WTC11 (cell line): ENCODE data around the gene PTGER3. TPM values are rescaled to one million over a fixed set of nuclear protein-coding genes. Genes with fewer than 3 reads are reported as not detected.

ENCODE experiments used
- ATAC-seq: fragments of 200-7000 bp; cut with Tn5 transposase; 2 replicates; pipeline ENCODE4 v1.10.0; 2021; ENCODE audit warnings: mild to moderate bottlenecking, moderate library complexity
- CTCF ChIA-PET: fragments of 300-600 bp; sonication (Branson Sonifier 250); formaldehyde crosslinking; loops from one replicate; lab custom pipeline; 2021; ENCODE audit warnings: antibody characterized with exemption; lab: Charles Lee
- POLR2A ChIA-PET: fragments of 350-600 bp; sonication (Branson Sonifier 250); formaldehyde crosslinking; loops from one replicate; lab custom pipeline; 2021; ENCODE audit warnings: antibody characterized with exemption; lab: Charles Lee
- DNase-seq: peaks from one replicate; pipeline ENCODE4 v3.0.0; 2021; ENCODE audit warnings: low spot score
- H3K27ac Mint-ChIP-seq: 2 replicates; pipeline ENCODE4 v1.8.0; 2021; ENCODE audit warnings: mixed read lengths
- H3K27me3 Mint-ChIP-seq: 2 replicates; pipeline ENCODE4 v1.8.0; 2021; ENCODE audit warnings: low read depth, mild to moderate bottlenecking, moderate library complexity, mixed read lengths
- H3K36me3 Mint-ChIP-seq: 2 replicates; pipeline ENCODE4 v1.8.0; 2021; ENCODE audit warnings: mixed read lengths
- H3K4me1 Mint-ChIP-seq: 2 replicates; pipeline ENCODE4 v1.8.0; 2022; ENCODE audit warnings: mixed read lengths
- H3K4me3 Mint-ChIP-seq: 2 replicates; pipeline ENCODE4 v1.8.0; 2021; ENCODE audit warnings: mild to moderate bottlenecking, moderate library complexity, mixed read lengths
- H3K9me3 Mint-ChIP-seq: 2 replicates; pipeline ENCODE4 v1.8.0; 2021; ENCODE audit warnings: mixed read lengths
- FOXJ3 ChIP-seq: sonication (generic); formaldehyde crosslinking; IDR thresholded peaks from 2 replicates; pipeline ENCODE4 v1.9.0; 2021; ENCODE audit warnings: missing genetic modification reagents, mild to moderate bottlenecking, borderline replicate concordance
- GRHL2 ChIP-seq: fragments of 250-450 bp; sonication (Bioruptor Pico); IDR thresholded peaks from 2 replicates; pipeline ENCODE4 v1.8.0; 2022; ENCODE audit warnings: mild to moderate bottlenecking, moderate library complexity; ENCODE audit not compliant: insufficient replicate concordance, severe bottlenecking
- JUN ChIP-seq: sonication (generic); formaldehyde crosslinking; IDR thresholded peaks from 2 replicates; pipeline ENCODE4 v1.8.0; 2023; ENCODE audit warnings: mild to moderate bottlenecking, missing genetic modification reagents
- MYBL2 ChIP-seq: sonication (generic); formaldehyde crosslinking; IDR thresholded peaks from 2 replicates; pipeline ENCODE4 v1.8.1; 2023; ENCODE audit warnings: mild to moderate bottlenecking, moderate library complexity, missing genetic modification reagents
- NR1H2 ChIP-seq: sonication (generic); formaldehyde crosslinking; IDR thresholded peaks from 2 replicates; pipeline ENCODE4 v1.9.0; 2021; ENCODE audit warnings: mild to moderate bottlenecking, moderate library complexity, missing genetic modification reagents
- NR3C1 ChIP-seq: sonication (generic); formaldehyde crosslinking; conservative IDR thresholded peaks from 2 replicates; pipeline ENCODE4 v1.8.1; 2023; ENCODE audit warnings: low read depth, mild to moderate bottlenecking, missing genetic modification reagents
- OVOL2 ChIP-seq: fragments of 250-450 bp; sonication (Bioruptor Pico); IDR thresholded peaks from 2 replicates; pipeline ENCODE4 v1.9.0; 2021; ENCODE audit warnings: mild to moderate bottlenecking, borderline replicate concordance
- TCF7 ChIP-seq: sonication (generic); formaldehyde crosslinking; IDR thresholded peaks from 2 replicates; pipeline ENCODE4 v1.8.0; 2022; ENCODE audit warnings: mild to moderate bottlenecking, low read depth, missing genetic modification reagents, moderate library complexity
- TEAD1 ChIP-seq: sonication (generic); formaldehyde crosslinking; IDR thresholded peaks from 2 replicates; pipeline ENCODE4 v1.8.0; 2022; ENCODE audit warnings: mild to moderate bottlenecking, missing genetic modification reagents
- TEAD4 ChIP-seq: sonication (generic); formaldehyde crosslinking; IDR thresholded peaks from 2 replicates; pipeline ENCODE4 v1.8.0; 2022; ENCODE audit warnings: mild to moderate bottlenecking, missing genetic modification reagents
- TP53 ChIP-seq: sonication (generic); formaldehyde crosslinking; IDR thresholded peaks from 2 replicates; pipeline ENCODE4 v1.8.1; 2023; ENCODE audit warnings: mild to moderate bottlenecking, missing genetic modification reagents
- ZNF121 ChIP-seq: sonication (generic); formaldehyde crosslinking; IDR thresholded peaks from 2 replicates; pipeline ENCODE4 v1.8.0; 2023; ENCODE audit warnings: missing genetic modification reagents
- ZNF138 ChIP-seq: sonication (generic); formaldehyde crosslinking; conservative IDR thresholded peaks from 2 replicates; pipeline ENCODE4 v1.8.1; 2022; ENCODE audit warnings: mild to moderate bottlenecking, moderate library complexity, missing genetic modification reagents
- ZNF219 ChIP-seq: sonication (generic); formaldehyde crosslinking; IDR thresholded peaks from 2 replicates; pipeline ENCODE4 v1.8.0; 2023; ENCODE audit warnings: missing genetic modification reagents, mild to moderate bottlenecking, borderline replicate concordance
- ZNF416 ChIP-seq: fragments of 250-450 bp; sonication (Bioruptor Pico); IDR thresholded peaks from 2 replicates; pipeline ENCODE4 v1.9.0; 2021; ENCODE audit warnings: mild to moderate bottlenecking, inconsistent platforms
- total RNA-seq: library from RNA; stranded (reverse); gene quantifications from 3 replicates; pipeline ENCODE4 v1.2.3, GENCODE V29; 2021
- TF ChIP-seq, protein P1 (sequence below): fragments of 250-450 bp; sonication (Bioruptor Pico); IDR thresholded peaks from 2 replicates; pipeline ENCODE4 v1.9.0; 2021; ENCODE audit warnings: mild to moderate bottlenecking
- TF ChIP-seq, protein P2 (sequence below): sonication (generic); formaldehyde crosslinking; IDR thresholded peaks from 2 replicates; pipeline ENCODE4 v1.8.1; 2022; ENCODE audit warnings: mild to moderate bottlenecking, moderate library complexity, missing genetic modification reagents
- TF ChIP-seq, protein P3 (sequence below): sonication (generic); formaldehyde crosslinking; IDR thresholded peaks from 2 replicates; pipeline ENCODE4 v1.8.1; 2023; ENCODE audit warnings: mild to moderate bottlenecking, missing genetic modification reagents
- TF ChIP-seq, protein P4 (sequence below): fragments of 200-600 bp; IDR thresholded peaks from 2 replicates; pipeline ENCODE4 v1.8.0; 2022; ENCODE audit warnings: antibody characterized with exemption
- TF ChIP-seq, protein P5 (sequence below): sonication (generic); formaldehyde crosslinking; IDR thresholded peaks from 2 replicates; pipeline ENCODE4 v1.8.0; 2022; ENCODE audit warnings: mild to moderate bottlenecking, missing genetic modification reagents
- TF ChIP-seq, protein P6 (sequence below): sonication (generic); formaldehyde crosslinking; IDR thresholded peaks from 2 replicates; pipeline ENCODE4 v1.8.1; 2023; ENCODE audit warnings: mild to moderate bottlenecking, missing genetic modification reagents, moderate library complexity
- TF ChIP-seq, protein P7 (sequence below): sonication (generic); formaldehyde crosslinking; IDR thresholded peaks from 2 replicates; pipeline ENCODE4 v1.8.1; 2023; ENCODE audit warnings: mild to moderate bottlenecking, missing genetic modification reagents, moderate library complexity
- TF ChIP-seq, protein P8 (sequence below): sonication (generic); formaldehyde crosslinking; IDR thresholded peaks from 2 replicates; pipeline ENCODE4 v1.8.1; 2023; ENCODE audit warnings: mild to moderate bottlenecking, missing genetic modification reagents, borderline replicate concordance
- TF ChIP-seq, protein P9 (sequence below): sonication (generic); formaldehyde crosslinking; IDR thresholded peaks from 2 replicates; pipeline ENCODE4 v1.8.0; 2022; ENCODE audit warnings: mild to moderate bottlenecking, missing genetic modification reagents

PTGER3 gene
- total RNA-seq, 1 experiment from 2014 or later, result 0.50 TPM

DNA sequence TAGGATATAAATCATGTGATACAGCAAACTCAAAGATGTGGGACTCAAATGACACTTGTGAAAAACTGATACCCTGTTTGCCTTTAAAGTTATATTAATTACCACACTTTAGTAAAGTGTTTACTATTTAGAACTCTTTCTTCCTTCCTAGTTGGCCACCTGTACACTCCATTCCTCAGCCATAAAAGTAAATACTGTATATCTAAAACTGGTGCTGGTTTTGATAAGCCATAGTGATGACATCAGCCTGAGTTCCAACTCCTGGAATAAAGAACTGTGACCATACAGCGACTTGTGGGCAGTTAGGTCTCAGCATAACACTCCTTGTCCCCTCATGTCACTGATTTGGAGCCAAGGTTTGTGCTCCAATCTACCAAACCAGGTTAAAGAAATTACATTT lies 2.8 kb downstream of the PTGER3 start:
- TF ChIP-seq, protein P1, sequence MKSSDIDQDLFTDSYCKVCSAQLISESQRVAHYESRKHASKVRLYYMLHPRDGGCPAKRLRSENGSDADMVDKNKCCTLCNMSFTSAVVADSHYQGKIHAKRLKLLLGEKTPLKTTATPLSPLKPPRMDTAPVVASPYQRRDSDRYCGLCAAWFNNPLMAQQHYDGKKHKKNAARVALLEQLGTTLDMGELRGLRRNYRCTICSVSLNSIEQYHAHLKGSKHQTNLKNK (CRISPR knock-in tag), result no peak
- TF ChIP-seq, protein P2, sequence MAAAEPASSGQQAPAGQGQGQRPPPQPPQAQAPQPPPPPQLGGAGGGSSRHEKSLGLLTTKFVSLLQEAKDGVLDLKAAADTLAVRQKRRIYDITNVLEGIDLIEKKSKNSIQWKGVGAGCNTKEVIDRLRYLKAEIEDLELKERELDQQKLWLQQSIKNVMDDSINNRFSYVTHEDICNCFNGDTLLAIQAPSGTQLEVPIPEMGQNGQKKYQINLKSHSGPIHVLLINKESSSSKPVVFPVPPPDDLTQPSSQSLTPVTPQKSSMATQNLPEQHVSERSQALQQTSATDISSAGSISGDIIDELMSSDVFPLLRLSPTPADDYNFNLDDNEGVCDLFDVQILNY (CRISPR knock-in tag), result no peak
- TF ChIP-seq, protein P3, sequence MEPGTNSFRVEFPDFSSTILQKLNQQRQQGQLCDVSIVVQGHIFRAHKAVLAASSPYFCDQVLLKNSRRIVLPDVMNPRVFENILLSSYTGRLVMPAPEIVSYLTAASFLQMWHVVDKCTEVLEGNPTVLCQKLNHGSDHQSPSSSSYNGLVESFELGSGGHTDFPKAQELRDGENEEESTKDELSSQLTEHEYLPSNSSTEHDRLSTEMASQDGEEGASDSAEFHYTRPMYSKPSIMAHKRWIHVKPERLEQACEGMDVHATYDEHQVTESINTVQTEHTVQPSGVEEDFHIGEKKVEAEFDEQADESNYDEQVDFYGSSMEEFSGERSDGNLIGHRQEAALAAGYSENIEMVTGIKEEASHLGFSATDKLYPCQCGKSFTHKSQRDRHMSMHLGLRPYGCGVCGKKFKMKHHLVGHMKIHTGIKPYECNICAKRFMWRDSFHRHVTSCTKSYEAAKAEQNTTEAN (CRISPR knock-in tag), result no peak
- no peak for TF ChIP-seq TCF7 (CRISPR knock-in tag)
- no peak for TF ChIP-seq ZNF219 (CRISPR knock-in tag)
- TF ChIP-seq NR3C1 (CRISPR knock-in tag), result no peak
- H3K27me3 Mint-ChIP-seq, result peaks cover 41% of the 10 kb centered on the region

DNA sequence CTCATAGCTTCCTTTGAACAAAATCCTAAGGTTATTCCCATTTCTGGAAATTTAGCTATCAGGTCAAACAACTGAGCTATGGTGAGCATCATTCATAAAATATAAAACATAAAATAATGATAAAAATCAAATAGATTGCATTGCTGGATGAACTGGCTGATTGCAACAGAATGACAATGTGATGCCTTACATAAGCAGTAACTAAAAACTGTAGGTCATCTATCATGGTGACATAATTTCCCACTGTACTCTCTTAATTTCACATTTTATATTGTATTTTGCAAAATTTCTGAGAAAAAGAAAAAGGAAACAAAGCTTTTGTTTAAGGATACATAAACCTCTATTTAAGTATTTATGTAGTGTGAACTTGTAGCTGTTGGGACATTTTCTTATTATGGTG lies 4.6 kb downstream of the PTGER3 start:
- H3K27me3 Mint-ChIP-seq, result peaks cover 23% of the 10 kb centered on the region
- H3K4me1 Mint-ChIP-seq, result peaks cover 2% of the 10 kb centered on the region; the same call in 1 of the 2 replicates
- H3K4me3 Mint-ChIP-seq, result no peak overlapping the region
- POLR2A ChIA-PET, result no interaction called here
- no peak overlapping the region for H3K27ac Mint-ChIP-seq
- CTCF ChIA-PET, result no interaction called here
- no peaks in the 10 kb centered on the region for H3K36me3 Mint-ChIP-seq
- DNase-seq (no peak), ATAC-seq (no peak)
- no peaks in the 10 kb centered on the region for H3K9me3 Mint-ChIP-seq
- TF ChIP-seq, protein P4, sequence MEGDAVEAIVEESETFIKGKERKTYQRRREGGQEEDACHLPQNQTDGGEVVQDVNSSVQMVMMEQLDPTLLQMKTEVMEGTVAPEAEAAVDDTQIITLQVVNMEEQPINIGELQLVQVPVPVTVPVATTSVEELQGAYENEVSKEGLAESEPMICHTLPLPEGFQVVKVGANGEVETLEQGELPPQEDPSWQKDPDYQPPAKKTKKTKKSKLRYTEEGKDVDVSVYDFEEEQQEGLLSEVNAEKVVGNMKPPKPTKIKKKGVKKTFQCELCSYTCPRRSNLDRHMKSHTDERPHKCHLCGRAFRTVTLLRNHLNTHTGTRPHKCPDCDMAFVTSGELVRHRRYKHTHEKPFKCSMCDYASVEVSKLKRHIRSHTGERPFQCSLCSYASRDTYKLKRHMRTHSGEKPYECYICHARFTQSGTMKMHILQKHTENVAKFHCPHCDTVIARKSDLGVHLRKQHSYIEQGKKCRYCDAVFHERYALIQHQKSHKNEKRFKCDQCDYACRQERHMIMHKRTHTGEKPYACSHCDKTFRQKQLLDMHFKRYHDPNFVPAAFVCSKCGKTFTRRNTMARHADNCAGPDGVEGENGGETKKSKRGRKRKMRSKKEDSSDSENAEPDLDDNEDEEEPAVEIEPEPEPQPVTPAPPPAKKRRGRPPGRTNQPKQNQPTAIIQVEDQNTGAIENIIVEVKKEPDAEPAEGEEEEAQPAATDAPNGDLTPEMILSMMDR, result no peak
- TF ChIP-seq, protein P5, sequence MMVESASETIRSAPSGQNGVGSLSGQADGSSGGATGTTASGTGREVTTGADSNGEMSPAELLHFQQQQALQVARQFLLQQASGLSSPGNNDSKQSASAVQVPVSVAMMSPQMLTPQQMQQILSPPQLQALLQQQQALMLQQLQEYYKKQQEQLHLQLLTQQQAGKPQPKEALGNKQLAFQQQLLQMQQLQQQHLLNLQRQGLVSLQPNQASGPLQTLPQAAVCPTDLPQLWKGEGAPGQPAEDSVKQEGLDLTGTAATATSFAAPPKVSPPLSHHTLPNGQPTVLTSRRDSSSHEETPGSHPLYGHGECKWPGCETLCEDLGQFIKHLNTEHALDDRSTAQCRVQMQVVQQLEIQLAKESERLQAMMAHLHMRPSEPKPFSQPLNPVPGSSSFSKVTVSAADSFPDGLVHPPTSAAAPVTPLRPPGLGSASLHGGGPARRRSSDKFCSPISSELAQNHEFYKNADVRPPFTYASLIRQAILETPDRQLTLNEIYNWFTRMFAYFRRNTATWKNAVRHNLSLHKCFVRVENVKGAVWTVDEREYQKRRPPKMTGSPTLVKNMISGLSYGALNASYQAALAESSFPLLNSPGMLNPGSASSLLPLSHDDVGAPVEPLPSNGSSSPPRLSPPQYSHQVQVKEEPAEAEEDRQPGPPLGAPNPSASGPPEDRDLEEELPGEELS (CRISPR knock-in tag), result no peak
- TF ChIP-seq FOXJ3 (CRISPR knock-in tag) (no peak), TEAD4 (no peak), TEAD1 (CRISPR knock-in tag) (no peak), OVOL2 (CRISPR knock-in tag) (no peak), ZNF138 (CRISPR knock-in tag) (no peak), MYBL2 (no peak), ZNF121 (CRISPR knock-in tag) (no peak), ZNF416 (CRISPR knock-in tag) (no peak), TP53 (no peak), JUN (CRISPR knock-in tag) (no peak), GRHL2 (CRISPR knock-in tag) (no peak), NR1H2 (CRISPR knock-in tag) (no peak)
- TF ChIP-seq, protein P6, sequence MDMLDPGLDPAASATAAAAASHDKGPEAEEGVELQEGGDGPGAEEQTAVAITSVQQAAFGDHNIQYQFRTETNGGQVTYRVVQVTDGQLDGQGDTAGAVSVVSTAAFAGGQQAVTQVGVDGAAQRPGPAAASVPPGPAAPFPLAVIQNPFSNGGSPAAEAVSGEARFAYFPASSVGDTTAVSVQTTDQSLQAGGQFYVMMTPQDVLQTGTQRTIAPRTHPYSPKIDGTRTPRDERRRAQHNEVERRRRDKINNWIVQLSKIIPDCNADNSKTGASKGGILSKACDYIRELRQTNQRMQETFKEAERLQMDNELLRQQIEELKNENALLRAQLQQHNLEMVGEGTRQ (CRISPR knock-in tag), result no peak
- TF ChIP-seq, protein P7, sequence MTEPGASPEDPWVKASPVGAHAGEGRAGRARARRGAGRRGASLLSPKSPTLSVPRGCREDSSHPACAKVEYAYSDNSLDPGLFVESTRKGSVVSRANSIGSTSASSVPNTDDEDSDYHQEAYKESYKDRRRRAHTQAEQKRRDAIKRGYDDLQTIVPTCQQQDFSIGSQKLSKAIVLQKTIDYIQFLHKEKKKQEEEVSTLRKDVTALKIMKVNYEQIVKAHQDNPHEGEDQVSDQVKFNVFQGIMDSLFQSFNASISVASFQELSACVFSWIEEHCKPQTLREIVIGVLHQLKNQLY (CRISPR knock-in tag), result no peak
- TF ChIP-seq, protein P8, sequence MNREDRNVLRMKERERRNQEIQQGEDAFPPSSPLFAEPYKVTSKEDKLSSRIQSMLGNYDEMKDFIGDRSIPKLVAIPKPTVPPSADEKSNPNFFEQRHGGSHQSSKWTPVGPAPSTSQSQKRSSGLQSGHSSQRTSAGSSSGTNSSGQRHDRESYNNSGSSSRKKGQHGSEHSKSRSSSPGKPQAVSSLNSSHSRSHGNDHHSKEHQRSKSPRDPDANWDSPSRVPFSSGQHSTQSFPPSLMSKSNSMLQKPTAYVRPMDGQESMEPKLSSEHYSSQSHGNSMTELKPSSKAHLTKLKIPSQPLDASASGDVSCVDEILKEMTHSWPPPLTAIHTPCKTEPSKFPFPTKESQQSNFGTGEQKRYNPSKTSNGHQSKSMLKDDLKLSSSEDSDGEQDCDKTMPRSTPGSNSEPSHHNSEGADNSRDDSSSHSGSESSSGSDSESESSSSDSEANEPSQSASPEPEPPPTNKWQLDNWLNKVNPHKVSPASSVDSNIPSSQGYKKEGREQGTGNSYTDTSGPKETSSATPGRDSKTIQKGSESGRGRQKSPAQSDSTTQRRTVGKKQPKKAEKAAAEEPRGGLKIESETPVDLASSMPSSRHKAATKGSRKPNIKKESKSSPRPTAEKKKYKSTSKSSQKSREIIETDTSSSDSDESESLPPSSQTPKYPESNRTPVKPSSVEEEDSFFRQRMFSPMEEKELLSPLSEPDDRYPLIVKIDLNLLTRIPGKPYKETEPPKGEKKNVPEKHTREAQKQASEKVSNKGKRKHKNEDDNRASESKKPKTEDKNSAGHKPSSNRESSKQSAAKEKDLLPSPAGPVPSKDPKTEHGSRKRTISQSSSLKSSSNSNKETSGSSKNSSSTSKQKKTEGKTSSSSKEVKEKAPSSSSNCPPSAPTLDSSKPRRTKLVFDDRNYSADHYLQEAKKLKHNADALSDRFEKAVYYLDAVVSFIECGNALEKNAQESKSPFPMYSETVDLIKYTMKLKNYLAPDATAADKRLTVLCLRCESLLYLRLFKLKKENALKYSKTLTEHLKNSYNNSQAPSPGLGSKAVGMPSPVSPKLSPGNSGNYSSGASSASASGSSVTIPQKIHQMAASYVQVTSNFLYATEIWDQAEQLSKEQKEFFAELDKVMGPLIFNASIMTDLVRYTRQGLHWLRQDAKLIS (CRISPR knock-in tag), result no peak
- TF ChIP-seq, protein P9, sequence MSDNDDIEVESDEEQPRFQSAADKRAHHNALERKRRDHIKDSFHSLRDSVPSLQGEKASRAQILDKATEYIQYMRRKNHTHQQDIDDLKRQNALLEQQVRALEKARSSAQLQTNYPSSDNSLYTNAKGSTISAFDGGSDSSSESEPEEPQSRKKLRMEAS (CRISPR knock-in tag), result no peak

More for the DNA sequence above, 2.8 kb downstream of the PTGER3 start:
- ChIA-PET CTCF (interaction anchor here (1.0 kb wide), 1 partner anchor 13 kb away, joined by 3 read pairs; no protein-coding TSS in a partner anchor), POLR2A (no interaction called here)
- Mint-ChIP-seq H3K36me3 (no peaks in the 10 kb centered on the region), H3K4me3 (no peak overlapping the region), H3K4me1 (peaks cover 9% of the 10 kb centered on the region; the same call in 1 of the 2 replicates), H3K27ac (no peak overlapping the region), H3K9me3 (no peaks in the 10 kb centered on the region)
- ATAC-seq (no peak), DNase-seq (no peak)
